Stimulated activated CD4-positive, alpha-beta T cell treated with anti-CD3 and anti-CD28 coated beads, Interleukin-12 subunit alpha, Interleukin-12 subunit beta, amount 100 ng/mL, for 24 hours (primary cell): ENCODE measurements around the gene SAMD14.

Source experiments
- DNase-seq, 2 experiments: peaks; one replicate each; pipeline ENCODE4 v3.0.0-alpha.2; 2020; ENCODE audit warnings: low read depth in 2 of 2

SAMD14 gene

DNA sequence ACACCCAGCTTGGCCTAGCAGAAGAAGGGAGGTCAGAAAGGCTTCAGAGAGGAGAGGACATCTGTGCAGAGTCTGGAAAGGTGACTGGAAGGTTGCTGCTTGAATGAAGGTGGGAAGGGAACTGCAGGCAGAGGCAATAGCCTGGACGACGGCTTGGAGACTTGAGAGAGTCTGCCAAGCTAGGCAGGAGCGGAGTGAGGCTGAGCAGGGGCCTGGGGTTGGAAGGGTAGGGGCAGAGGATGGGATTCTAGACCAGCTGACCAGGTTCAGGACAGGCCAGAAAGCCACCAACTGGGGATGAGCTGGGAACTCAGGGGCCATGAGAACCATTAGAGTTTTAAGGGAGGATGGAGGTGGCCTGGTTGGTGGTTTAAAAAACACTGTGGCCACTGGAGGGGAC lies 35.5 kb upstream of the SAMD14 start:
- DNase-seq, result no peak

GRCh38 chr17:50165066-50165465 lies 35.1 kb upstream of the SAMD14 start:
- DNase-seq, result no peak

- no peak for DNase-seq
Observed at GRCh38 chr17:50164697-50164988, 34.7 kb upstream of the SAMD14 start.

- no peak for DNase-seq
Observed at GRCh38 chr17:50163843-50164696, 34.1 kb upstream of the SAMD14 start.

- no peak for DNase-seq
Observed at GRCh38 chr17:50162466-50163254, 32.7 kb upstream of the SAMD14 start.

GRCh38 chr17:50161911-50162288 lies 31.9 kb upstream of the SAMD14 start:
- DNase-seq, result no peak

DNA sequence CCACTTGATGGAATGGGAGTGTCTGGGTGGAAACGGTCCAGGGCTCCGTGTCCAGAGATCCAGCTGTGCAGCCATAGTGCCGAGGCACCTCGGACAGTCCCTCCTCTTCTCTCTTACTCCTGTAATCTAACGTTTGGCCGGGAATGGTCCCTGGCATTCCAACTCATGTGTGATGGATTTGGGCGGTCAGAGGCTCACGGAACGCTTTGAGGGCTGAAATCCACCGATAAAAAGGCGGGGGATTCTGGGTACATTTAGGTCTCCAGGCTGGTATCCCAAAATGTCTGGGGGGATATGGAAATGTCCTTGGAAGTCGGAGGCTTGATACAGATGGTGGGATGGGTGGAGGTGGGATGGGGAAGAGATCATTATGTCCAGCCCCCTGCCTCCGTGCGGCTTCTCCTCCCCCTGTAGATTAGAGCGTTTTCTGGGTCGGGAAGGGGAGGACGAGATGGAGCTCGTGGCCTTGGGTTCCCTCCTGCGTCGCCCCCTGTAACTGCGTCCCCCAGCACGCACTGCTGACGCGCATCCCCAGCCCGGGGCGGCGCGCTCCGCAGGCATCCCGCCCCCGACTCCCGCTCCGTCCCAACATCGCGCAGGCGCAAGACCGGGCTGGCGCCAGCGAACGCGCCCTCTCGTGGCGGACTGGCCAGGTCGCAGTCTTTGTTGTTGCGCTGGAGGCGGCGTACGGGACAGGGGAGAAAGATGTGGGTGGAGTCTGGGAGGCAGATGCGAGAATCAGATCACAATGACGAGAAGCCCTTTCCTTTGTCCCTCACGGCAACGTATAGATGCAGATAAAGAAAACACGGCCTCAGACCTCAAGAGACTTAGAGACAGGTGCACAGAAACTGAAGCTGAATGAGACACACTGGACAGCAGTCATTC lies 31.3 kb upstream of the SAMD14 start:
- DNase-seq, result peak; percentile 94 to 95

DNA sequence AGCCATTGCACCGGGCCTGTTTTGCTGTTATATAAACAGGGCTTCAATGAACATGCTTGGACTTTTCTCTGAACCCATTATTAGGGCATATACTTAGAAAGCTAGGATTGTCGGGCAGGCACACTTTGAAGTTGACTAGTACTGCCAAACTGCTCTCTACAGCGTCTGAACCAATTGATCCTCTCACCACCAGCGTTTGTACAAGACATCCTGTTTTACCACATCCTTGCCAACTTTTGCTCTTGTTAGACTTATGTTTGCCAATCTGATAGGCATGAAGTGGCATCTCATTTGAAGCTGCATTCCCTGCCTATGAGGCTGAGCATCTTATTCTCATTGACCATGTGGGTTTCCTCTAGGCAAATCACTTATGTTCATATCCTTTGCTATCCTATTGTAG lies 27.9 kb upstream of the SAMD14 start:
- DNase-seq, result no peak

DNA sequence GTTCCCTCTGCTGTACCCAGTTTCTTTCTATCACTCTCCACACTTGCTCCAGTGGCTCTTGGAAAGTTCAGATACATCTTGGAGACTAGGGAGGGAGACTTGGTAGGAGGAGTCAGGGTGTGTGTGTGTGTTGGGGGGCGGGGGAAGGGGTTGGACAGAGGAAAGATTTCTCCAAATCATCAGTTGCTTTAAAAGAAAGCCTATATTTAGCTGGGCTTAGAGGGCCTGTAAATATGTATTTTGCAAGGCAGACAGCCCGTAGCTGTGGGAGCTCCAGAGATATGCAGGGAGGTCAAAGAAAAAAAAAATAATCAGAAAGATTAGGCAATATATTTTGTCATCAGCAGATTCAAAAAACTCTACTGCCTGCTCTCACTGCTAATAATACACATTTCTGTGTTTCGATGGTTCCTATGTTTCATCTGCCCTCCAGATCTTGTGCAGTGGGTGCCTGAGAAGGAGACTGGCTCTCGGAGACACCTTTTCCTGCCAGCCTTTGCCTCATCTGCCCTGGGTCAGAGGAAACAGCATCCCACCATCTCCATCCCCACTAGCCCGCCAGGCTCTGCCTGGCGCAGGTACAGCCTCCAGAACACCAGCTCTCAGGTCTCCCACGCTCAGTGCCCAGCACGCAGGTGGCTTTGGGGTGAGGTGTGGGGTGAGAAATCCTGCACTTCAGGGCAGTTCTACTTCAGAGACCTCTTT lies 25.3 kb upstream of the SAMD14 start:
- no peak for DNase-seq

DNA sequence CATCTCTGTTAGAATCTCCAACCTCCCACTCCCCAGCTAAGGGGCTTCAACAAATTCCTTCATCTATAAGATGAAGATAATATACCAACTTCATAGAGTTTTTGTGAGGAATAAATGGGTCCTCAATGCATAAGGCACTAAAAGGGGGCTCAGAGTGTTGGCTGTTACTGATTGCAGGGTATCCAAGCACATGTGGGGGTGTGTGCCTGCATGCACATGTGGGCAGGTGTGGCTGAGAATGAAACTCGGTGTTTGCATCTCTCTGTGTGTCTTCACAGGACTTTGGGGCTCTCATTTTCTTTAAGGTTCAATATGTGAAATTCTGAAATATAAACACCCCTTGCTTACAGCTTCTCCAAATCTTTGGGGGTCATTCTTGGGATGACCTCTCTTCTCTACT lies 24.6 kb upstream of the SAMD14 start:
- DNase-seq, result no peak

GRCh38 chr17:50153650-50154575 lies 24.0 kb upstream of the SAMD14 start:
- DNase-seq, result no peak

DNA sequence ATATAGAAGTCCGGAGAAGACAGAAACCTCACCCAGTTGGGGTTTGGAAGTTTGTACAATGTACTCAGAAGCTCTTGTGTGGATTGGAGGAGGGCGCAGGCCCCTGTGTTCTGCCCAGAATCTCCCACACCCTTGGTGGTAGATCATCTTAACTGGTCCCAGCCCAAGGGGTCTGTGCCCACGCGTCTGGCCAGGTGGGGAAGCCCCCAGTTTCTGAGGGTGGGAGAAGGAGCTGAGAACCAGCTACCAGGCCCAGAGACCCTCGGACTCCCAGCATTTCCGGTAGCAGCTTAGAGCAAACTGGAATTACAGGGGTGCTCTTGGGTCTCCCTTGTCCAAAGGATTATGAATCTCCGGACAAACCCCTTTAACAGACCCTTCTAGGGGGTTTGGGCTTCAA lies 22.8 kb upstream of the SAMD14 start:
- DNase-seq, result no peak

DNA sequence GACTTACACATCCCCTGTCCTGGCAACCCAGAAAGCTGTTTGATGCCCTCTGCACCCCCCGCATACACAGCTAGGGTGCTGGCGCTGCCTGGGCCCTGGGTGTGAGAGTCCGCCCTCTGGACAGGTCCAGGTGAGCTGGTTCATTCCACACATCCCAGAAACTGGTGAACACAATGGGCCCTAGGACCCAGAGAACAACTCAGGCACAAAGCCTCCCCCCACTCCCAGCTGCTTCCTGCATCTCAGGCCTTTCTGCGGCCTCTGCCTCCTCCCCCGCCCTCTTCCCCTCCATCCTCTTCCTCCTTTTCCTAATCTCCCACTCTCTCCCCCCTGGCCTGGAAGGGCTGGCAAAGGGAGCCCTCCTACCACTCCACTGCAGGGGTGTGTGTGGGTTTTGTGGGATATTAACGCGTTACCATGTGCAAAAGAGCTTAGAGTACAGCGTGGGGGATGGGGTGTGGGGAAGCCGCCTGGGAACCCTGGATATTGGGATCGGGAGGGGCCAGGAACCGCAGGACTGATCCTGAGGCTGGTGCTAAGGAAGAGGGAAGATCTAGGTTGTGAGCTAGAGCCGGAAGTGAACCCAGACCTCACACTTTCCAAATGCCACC lies 22.1 kb upstream of the SAMD14 start:
- peak in 1 of 2 experiments; percentile 42 for DNase-seq

GRCh38 chr17:50151041-50151936 lies 21.3 kb upstream of the SAMD14 start:
- peak; percentile 70 to 87 for DNase-seq

DNA sequence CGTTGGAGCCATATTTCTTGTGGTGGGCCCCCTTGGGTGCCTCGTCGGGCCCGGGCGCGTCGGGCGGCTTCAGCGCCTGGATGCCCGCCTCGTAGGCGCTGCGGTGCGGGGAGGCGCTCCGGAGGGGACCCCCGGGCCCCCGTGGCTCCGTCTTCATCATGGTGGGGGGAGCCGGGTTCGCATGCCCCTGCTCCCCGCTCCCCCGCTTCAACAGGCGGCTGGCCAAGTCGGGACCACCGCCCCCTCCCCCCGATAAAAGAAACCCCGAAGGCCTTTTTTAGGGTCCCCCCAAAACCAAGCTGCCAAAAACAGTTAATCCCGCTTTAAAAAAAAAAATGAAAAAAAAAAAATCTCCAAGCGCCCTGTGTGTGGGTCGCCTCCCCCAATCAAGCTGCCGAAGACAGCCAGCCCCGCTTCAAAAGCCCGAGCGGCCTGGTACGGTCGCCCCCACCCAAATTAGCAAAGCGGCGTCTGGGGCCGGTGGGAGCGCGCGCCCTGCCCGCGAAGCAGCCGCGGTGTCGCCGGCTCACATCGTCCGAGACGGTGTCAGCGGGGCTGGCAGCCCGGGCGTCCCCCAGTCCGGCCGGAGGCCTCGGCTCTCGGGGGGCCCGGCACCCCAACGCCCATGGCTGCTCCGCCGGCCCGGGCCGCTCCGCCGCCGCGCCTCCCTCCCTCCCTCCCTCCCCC lies 20.5 kb upstream of the SAMD14 start, which contains the start of gene PPP1R9B:
PPP1R9B (minus strand) TSS at position 324 of the 687 bp plus-strand sequence; CDS start at position 160, 164 bp downstream.
- no peak for DNase-seq

GRCh38 chr17:50149417-50150353 lies 19.7 kb upstream of the SAMD14 start:
- no peak for DNase-seq

- no peak for DNase-seq
Observed at GRCh38 chr17:50149091-50149416, 19.1 kb upstream of the SAMD14 start.
